ENCODE data around the gene MCC.

MCC gene

GRCh38 chr5:113199122-113199905 lies 288.9 kb downstream of the MCC start:
- DNase-seq (ENCODE audit: low read depth), result no peak

GRCh38 chr5:113197456-113198200 lies 290.6 kb downstream of the MCC start:
- DNase-seq (ENCODE audit: low read depth), result no peak

DNA sequence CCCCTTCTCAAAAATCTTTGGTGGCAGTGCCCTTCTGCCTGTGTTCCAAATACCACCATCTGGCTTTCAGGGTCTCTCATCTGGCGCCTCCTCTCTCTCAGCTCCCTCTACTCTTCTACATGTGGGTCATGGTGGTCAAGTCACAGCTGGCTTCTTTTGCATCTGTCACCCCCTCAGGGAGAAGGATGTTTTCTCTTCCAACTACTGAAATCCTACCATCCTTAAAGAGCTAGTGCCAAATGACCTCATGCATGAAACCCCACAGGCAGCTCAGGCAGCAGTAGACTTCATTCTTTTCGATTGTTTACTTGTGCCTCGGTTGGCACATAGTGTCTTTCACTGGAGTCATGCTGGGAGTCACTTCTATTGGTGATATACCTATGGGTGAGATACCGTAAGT lies 292.5 kb downstream of the MCC start:
- DNase-seq (ENCODE audit: low read depth), result no peak

- DNase-seq (ENCODE audit: low read depth), result no peak
Observed at GRCh38 chr5:113195251-113195650, 293.0 kb downstream of the MCC start.

- DNase-seq (ENCODE audit: low read depth), result no peak
Observed at GRCh38 chr5:113194591-113194990, 293.7 kb downstream of the MCC start.

GRCh38 chr5:113194125-113194524 lies 294.1 kb downstream of the MCC start:
- no peak for DNase-seq (ENCODE audit: low read depth)

GRCh38 chr5:113193311-113193978 lies 294.8 kb downstream of the MCC start:
- no peak for DNase-seq (ENCODE audit: low read depth)

- no peak for DNase-seq (ENCODE audit: low read depth)
Observed at GRCh38 chr5:113192541-113192940, 295.7 kb downstream of the MCC start.

- DNase-seq (ENCODE audit: low read depth), result no peak
Observed at GRCh38 chr5:113190347-113190746, 297.9 kb downstream of the MCC start.

GRCh38 chr5:113189291-113189690 lies 299.0 kb downstream of the MCC start:
- DNase-seq (ENCODE audit: low read depth), result no peak

GRCh38 chr5:113188436-113188835 lies 299.8 kb downstream of the MCC start:
- no peak for DNase-seq (ENCODE audit: low read depth)

DNA sequence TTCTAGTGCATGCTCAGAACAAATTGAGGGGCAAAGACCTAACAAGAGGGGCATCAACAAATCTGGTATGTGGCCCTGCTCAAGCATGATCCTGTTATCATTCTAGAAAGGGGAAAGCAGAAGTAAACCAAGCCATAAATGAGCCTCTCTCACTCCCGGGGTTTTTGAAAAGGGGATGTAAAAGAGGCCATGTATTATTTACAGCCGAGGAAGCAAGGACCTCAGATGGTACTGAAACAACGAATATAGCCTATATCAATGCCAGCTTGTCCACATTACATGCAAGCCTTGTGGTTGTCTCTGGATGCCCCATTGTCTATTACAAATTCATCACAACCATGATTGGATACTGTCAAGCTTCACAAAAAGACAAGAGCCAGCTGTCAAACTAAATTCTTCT lies 300.3 kb downstream of the MCC start:
- DNase-seq (ENCODE audit: low read depth), result no peak

DNA sequence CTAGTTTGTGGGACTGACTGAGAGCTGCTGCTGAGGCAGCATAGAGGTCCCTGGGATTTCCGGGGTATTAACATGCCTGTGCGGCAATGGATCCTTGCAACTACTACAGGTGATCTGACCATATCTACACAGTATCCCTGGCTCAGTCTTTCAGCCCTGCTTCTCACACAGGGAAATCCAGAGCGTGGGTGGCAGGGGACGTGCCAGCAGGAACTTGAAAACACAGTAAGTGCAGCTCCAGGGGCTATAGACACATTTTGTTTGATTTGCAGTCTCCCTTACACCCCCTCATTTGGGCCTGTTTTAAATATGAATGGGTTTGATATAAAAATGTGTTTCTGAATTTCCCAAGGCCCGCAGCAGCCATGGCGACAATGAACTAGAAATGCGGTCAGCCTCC lies 302.2 kb downstream of the MCC start:
- no peak for DNase-seq (ENCODE audit: low read depth)

- no peak for DNase-seq (ENCODE audit: low read depth)
Observed at GRCh38 chr5:113183694-113184093, 304.6 kb downstream of the MCC start.

- DNase-seq (ENCODE audit: low read depth), result no peak
Observed at GRCh38 chr5:113182658-113183344, 305.5 kb downstream of the MCC start.

GRCh38 chr5:113181853-113182490 lies 306.3 kb downstream of the MCC start:
- DNase-seq (ENCODE audit: low read depth), result no peak

DNA sequence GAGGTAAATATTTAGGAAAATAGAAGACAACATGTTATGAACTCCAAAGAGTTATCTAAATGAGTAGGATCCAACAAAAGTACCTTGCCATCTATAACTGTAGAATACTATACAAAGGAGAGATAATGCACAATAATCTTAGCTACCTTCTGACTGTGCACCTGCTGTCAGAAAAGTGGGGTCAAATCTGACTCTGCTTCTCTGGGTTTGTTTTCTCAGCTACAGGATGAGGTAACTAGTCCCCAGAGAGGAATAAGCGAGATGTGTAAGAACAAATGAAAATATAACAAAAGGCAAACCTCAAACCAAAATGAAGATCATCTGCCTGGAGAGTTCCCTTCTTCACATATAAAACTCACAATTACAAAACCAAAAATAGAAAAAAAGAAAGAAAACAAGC lies 306.8 kb downstream of the MCC start:
- no peak for DNase-seq (ENCODE audit: low read depth)

DNA sequence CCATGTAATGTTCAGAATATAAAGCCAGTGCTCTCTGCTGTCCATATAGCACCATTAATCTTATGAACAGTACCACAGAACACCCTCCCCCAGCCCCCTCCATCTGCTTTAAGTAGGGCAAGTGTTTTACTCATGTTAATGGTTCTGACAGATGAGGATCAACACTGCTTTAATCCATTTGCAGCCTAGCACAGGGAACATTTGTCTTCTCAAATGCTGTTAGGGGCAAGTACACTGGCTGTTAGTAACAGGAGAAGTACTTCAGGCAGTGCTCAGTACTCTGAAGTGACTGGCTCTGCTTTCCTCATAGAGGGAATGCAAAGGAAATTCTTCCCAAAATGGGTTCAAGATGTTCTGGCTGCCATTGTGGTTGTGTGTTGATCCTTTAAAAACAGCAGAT lies 309.1 kb downstream of the MCC start:
- no peak for DNase-seq (ENCODE audit: low read depth)

GRCh38 chr5:113178073-113178779 lies 310.0 kb downstream of the MCC start:
- DNase-seq (ENCODE audit: low read depth), result no peak

- no peak for DNase-seq (ENCODE audit: low read depth)
Observed at GRCh38 chr5:113177225-113177624, 311.0 kb downstream of the MCC start.

- no peak for DNase-seq (ENCODE audit: low read depth)
Observed at GRCh38 chr5:113176734-113177133, 311.5 kb downstream of the MCC start.
